Activated CD4-positive, alpha-beta T cell treated with anti-CD3 and anti-CD28 coated beads, Interleukin-2, amount 10 ng/mL, durations not matched to agents 24 days and 14 days (primary cell): Measurements from ENCODE around the gene JAKMIP1. TPM values are rescaled to one million over a fixed set of nuclear protein-coding genes. Genes with fewer than 3 reads are reported as not detected.

Experiments
- DNase-seq: peaks from one replicate; pipeline ENCODE4 v3.0.0; 2022
- H3K27ac Mint-ChIP-seq: one replicate; pipeline ENCODE4 v1.8.0; 2022; ENCODE audit warnings: mild to moderate bottlenecking, mixed read lengths
- H3K27me3 Mint-ChIP-seq: one replicate; pipeline ENCODE4 v1.8.0; 2022; ENCODE audit warnings: mixed read lengths
- H3K36me3 Mint-ChIP-seq: one replicate; pipeline ENCODE4 v1.8.0; 2022; ENCODE audit warnings: low read depth, mild to moderate bottlenecking, mixed read lengths
- H3K4me1 Mint-ChIP-seq: one replicate; pipeline ENCODE4 v1.8.0; 2021; ENCODE audit warnings: mixed read lengths
- H3K4me3 Mint-ChIP-seq: one replicate; pipeline ENCODE4 v1.8.0; 2022; ENCODE audit warnings: mild to moderate bottlenecking, moderate library complexity, mixed read lengths
- H3K9me3 Mint-ChIP-seq: one replicate; pipeline ENCODE4 v1.8.0; 2021; ENCODE audit warnings: mixed read lengths
- intact Hi-C: fragments of 100-400 bp; cut with micrococcal nuclease; formaldehyde crosslinking; loops from one replicate; pipeline ENCODE4 v1.15.1; 2023
- total RNA-seq: library from RNA; stranded (reverse); gene quantifications from 2 replicates; pipeline ENCODE4 v1.2.3, GENCODE V29; 2022

Gene JAKMIP1
- total RNA-seq, 1 donor from 2014 or later: 10.3 TPM

GRCh38 chr4:6126971-6127745 lies 73.2 kb downstream of the JAKMIP1 start:
- H3K4me3 Mint-ChIP-seq: no peak overlapping the region
- peaks cover 6% of the 10 kb centered on the region for H3K4me1 Mint-ChIP-seq
- no peak for DNase-seq
- intact Hi-C loops: no loop called here
- H3K27me3 Mint-ChIP-seq: no peaks in the 10 kb centered on the region
- H3K9me3 Mint-ChIP-seq: no peaks in the 10 kb centered on the region
- no peak overlapping the region for H3K27ac Mint-ChIP-seq
- H3K36me3 Mint-ChIP-seq: no peaks in the 10 kb centered on the region

GRCh38 chr4:6125103-6125651 lies 75.2 kb downstream of the JAKMIP1 start:
- H3K9me3 Mint-ChIP-seq: no peaks in the 10 kb centered on the region
- DNase-seq: no peak
- H3K27ac Mint-ChIP-seq: no peak overlapping the region
- H3K27me3 Mint-ChIP-seq: no peaks in the 10 kb centered on the region
- H3K4me1 Mint-ChIP-seq: peaks cover 4% of the 10 kb centered on the region
- H3K36me3 Mint-ChIP-seq: no peaks in the 10 kb centered on the region
- intact Hi-C loops: no loop called here
- H3K4me3 Mint-ChIP-seq: no peak overlapping the region

DNA sequence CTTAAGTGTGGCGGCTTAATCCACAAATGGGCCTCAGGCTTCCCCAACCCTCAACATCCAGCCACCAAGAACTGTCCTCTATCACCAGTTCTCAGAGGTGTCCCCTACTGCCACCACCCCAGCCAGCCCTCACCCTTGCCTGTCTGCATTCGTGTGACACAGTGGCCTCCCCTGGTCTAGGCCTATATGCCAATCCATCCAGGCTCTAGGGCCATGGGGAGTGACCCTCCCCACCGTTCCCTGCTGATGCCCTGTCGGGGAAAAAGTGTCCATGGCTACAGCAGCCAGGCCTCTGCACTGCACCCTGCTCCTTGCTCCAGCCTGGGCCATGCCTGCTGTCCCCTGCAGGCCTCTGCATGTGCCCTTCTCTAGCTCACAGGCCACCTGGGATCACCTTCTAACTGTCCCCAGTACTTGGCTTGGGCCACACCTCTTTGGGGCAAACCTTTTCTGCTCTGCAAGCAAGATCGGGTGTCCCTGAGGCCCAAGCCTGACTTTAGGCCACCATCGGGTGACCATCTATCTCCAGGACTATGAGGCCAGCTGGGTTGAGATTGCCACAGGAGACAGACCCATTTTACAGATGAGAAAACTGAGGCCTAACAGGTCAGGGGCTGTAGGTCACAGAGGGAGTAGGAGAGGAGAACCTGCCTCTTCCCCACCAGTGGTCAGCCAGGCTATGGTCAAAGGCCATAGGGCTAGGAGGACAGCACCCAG lies 75.8 kb downstream of the JAKMIP1 start:
- intact Hi-C loops: no loop called here
- H3K9me3 Mint-ChIP-seq: no peaks in the 10 kb centered on the region
- DNase-seq: no peak
- peaks cover 3% of the 10 kb centered on the region for H3K4me1 Mint-ChIP-seq
- H3K4me3 Mint-ChIP-seq: no peak overlapping the region
- H3K27ac Mint-ChIP-seq: no peak overlapping the region
- H3K27me3 Mint-ChIP-seq: no peaks in the 10 kb centered on the region
- no peaks in the 10 kb centered on the region for H3K36me3 Mint-ChIP-seq

DNA sequence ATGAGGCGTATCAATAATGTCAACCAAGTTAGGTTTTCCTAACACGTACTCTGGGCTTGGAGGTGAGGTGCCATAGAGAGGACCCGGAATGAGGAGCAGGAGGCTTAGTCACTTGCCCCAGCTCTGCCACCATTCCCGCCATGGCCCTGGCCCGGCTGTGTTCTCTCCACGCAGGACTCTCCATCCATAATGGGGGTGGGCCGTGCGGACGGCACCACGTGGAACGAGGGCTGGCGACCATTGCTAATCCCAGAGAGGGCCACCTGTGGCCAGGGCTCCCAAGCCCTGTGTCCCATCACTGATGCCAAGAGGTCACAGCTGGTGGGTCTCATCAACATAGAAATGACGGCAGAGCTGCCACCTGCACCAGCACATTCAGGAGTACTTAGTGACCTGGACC lies 76.4 kb downstream of the JAKMIP1 start:
- no peak for DNase-seq
- no peaks in the 10 kb centered on the region for H3K9me3 Mint-ChIP-seq
- no peaks in the 10 kb centered on the region for H3K36me3 Mint-ChIP-seq
- no peak overlapping the region for H3K4me3 Mint-ChIP-seq
- peaks cover 5% of the 10 kb centered on the region for H3K4me1 Mint-ChIP-seq
- intact Hi-C loops: no loop called here
- H3K27me3 Mint-ChIP-seq: no peaks in the 10 kb centered on the region
- no peak overlapping the region for H3K27ac Mint-ChIP-seq

DNA sequence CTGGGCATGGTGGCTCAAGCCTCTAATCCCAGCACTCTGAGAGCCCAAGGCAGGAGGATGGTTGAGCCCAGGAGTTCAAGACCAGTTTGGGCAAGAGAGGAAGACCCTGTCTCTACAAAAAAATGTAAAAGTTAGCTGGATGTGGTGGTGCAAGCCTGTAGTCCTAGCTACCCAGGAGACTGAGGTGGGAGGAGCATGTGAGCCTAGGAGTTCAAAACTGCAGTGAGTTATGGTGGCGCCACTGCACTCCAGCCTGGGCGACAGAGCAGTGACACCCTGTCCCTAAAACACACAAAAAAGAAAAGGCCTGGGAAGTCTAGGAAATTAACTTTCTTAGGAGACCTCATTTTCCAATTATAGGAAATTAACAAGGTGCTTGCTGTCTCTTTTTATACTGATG lies 76.8 kb downstream of the JAKMIP1 start:
- no peak overlapping the region for H3K27ac Mint-ChIP-seq
- intact Hi-C loops: no loop called here
- no peak for DNase-seq
- H3K27me3 Mint-ChIP-seq: no peaks in the 10 kb centered on the region
- peaks cover 5% of the 10 kb centered on the region for H3K4me1 Mint-ChIP-seq
- no peaks in the 10 kb centered on the region for H3K9me3 Mint-ChIP-seq
- H3K4me3 Mint-ChIP-seq: no peak overlapping the region
- H3K36me3 Mint-ChIP-seq: no peaks in the 10 kb centered on the region

DNA sequence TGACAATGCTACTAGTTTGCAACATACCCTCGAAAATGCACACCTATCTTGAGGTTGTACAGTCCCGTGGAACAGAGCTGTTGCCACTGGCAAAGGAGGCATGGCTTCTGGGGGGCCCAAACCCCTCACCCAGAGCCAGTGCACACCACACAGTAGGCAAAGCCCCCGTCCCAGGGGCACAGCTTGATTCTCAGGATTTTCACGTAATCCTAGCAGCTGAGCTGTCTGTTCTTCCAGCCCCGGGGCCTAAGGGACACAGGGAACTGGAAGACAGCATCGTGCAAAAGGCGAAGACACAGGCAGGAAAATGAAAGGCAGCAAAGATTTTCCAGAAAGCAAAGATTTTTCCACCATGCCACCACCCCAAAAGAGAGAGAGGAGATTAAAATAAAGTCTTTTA lies 77.2 kb downstream of the JAKMIP1 start:
- peaks cover 5% of the 10 kb centered on the region for H3K4me1 Mint-ChIP-seq
- H3K4me3 Mint-ChIP-seq: no peak overlapping the region
- no peak overlapping the region for H3K27ac Mint-ChIP-seq
- H3K9me3 Mint-ChIP-seq: no peaks in the 10 kb centered on the region
- DNase-seq: no peak
- no peaks in the 10 kb centered on the region for H3K27me3 Mint-ChIP-seq
- intact Hi-C loops: no loop called here
- H3K36me3 Mint-ChIP-seq: no peaks in the 10 kb centered on the region

- Mint-ChIP-seq H3K9me3 (no peaks in the 10 kb centered on the region), H3K36me3 (no peaks in the 10 kb centered on the region), H3K4me3 (no peak overlapping the region)
These were observed 77.9 kb downstream of the JAKMIP1 start for GRCh38 chr4:6122496-6122895.

DNA sequence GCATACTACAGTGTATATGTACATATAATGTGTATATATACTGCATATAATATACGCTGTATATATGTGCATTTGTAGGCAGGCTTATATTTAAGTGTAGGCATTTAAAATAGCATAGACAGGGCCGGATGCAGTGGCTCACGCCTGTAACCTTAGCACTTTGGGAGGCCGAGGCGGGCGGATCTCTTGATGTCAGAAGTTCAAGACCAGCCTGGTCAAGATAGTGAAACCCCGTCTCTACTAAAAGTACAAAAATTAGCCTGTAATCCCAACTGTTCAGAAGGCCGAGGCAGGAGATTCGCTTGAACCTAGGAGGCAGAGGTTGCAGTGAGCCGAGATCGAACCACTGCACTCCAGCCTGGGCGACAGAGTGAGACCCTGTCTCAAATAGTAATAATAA lies 78.4 kb downstream of the JAKMIP1 start:
- H3K36me3 Mint-ChIP-seq: peaks cover 3% of the 10 kb centered on the region
- intact Hi-C loops: no loop called here
- peaks cover 5% of the 10 kb centered on the region for H3K4me1 Mint-ChIP-seq
- H3K27ac Mint-ChIP-seq: no peak overlapping the region
- H3K27me3 Mint-ChIP-seq: peaks cover 3% of the 10 kb centered on the region
- no peaks in the 10 kb centered on the region for H3K9me3 Mint-ChIP-seq
- DNase-seq: no peak
- no peak overlapping the region for H3K4me3 Mint-ChIP-seq

More at GRCh38 chr4:6122496-6122895, 77.9 kb downstream of the JAKMIP1 start:
- intact Hi-C loops: no loop called here
- Mint-ChIP-seq H3K27ac (no peak overlapping the region), H3K4me1 (peaks cover 5% of the 10 kb centered on the region), H3K27me3 (no peaks in the 10 kb centered on the region)
- DNase-seq: no peak

GRCh38 chr4:6121276-6121850 lies 79.0 kb downstream of the JAKMIP1 start:
- Mint-ChIP-seq H3K27me3 (peaks cover 3% of the 10 kb centered on the region), H3K36me3 (peaks cover 3% of the 10 kb centered on the region), H3K9me3 (no peaks in the 10 kb centered on the region), H3K27ac (no peak overlapping the region), H3K4me3 (no peak overlapping the region), H3K4me1 (peaks cover 5% of the 10 kb centered on the region)
- no peak for DNase-seq
- intact Hi-C loops: no loop called here

GRCh38 chr4:6120361-6120760 lies 80.0 kb downstream of the JAKMIP1 start:
- intact Hi-C loops: no loop called here
- H3K4me1 Mint-ChIP-seq: peaks cover 5% of the 10 kb centered on the region
- no peak for DNase-seq
- no peak overlapping the region for H3K4me3 Mint-ChIP-seq
- H3K9me3 Mint-ChIP-seq: no peaks in the 10 kb centered on the region
- H3K36me3 Mint-ChIP-seq: peaks cover 3% of the 10 kb centered on the region
- H3K27ac Mint-ChIP-seq: no peak overlapping the region
- H3K27me3 Mint-ChIP-seq: peaks cover 3% of the 10 kb centered on the region

DNA sequence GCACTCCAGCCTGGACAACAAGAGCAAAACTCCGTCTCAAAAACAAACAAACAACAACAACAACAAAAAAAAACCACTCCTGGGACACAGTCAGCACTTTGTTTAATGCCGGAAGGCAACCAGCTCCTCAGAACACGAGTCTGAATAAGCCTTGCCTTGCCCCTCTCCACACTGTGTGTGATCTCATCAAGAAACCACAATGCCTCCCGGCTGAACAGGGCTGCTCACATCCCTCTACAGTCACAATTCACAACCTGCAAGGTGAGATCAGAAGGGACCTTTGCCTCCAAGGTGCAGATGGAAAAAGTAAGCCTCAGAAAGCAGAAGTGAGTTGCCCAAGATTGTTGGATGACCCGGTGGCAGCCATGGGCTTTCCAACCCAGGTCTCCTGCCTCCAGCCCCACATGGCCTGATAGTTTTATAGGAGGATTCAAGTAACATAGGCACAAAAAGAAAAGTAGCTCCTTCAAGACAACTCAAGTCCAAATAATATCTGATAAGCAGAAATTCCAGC lies 80.8 kb downstream of the JAKMIP1 start:
- H3K27me3 Mint-ChIP-seq: peaks cover 3% of the 10 kb centered on the region
- no peak overlapping the region for H3K27ac Mint-ChIP-seq
- H3K36me3 Mint-ChIP-seq: peaks cover 3% of the 10 kb centered on the region
- H3K9me3 Mint-ChIP-seq: no peaks in the 10 kb centered on the region
- intact Hi-C loops: no loop called here
- H3K4me3 Mint-ChIP-seq: no peak overlapping the region
- no peak for DNase-seq
- H3K4me1 Mint-ChIP-seq: peaks cover 9% of the 10 kb centered on the region

- Mint-ChIP-seq H3K27me3 (peaks cover 3% of the 10 kb centered on the region), H3K36me3 (peaks cover 8% of the 10 kb centered on the region), H3K9me3 (no peaks in the 10 kb centered on the region), H3K27ac (no peak overlapping the region), H3K4me3 (no peak overlapping the region), H3K4me1 (peaks cover 15% of the 10 kb centered on the region)
- intact Hi-C loops: no loop called here
- DNase-seq: no peak
These were observed 82.1 kb downstream of the JAKMIP1 start for GRCh38 chr4:6118201-6118600.

GRCh38 chr4:6116696-6117285 lies 83.6 kb downstream of the JAKMIP1 start:
- Mint-ChIP-seq H3K27me3 (peaks cover 3% of the 10 kb centered on the region), H3K36me3 (peaks cover 8% of the 10 kb centered on the region), H3K9me3 (no peaks in the 10 kb centered on the region), H3K27ac (no peak overlapping the region), H3K4me3 (no peak overlapping the region), H3K4me1 (peaks cover 15% of the 10 kb centered on the region)
- intact Hi-C loops: no loop called here
- no peak for DNase-seq
